GM21447 (cell line): ENCODE data around the gene HSDL2.
"Not testable (repeated sequence)": the region's sequence is repeated elsewhere in the genome, so short reads cannot be mapped to it uniquely, and the experiment has no call there.

ENCODE experiments used
- ATAC-seq: cut with Tn5 transposase; IDR thresholded peaks from one replicate; pipeline ENCODE4 v1.9.1; 2021; ENCODE audit not compliant: unreplicated experiment

Gene HSDL2

DNA sequence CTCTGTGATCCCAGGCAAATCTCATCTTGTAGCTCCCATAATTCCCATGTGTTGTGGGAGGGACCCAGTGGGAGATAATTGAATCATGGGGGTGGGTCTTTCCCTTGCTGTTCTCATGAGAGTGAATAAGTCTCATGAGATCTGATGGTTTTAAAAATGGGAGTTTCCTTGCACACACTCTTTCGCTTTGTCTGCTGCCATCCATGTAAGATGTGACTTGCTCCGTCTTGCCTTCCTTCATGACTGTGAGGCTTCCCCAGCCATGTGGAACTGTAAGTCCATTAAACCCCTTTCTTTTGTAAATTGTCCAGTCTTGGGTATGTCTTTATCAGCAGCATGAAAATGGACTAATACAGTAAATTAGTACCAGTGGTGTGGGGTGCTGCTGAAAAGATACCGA is 14.7 kb upstream of the HSDL2 start:
- not testable (repeated sequence) for ATAC-seq

DNA sequence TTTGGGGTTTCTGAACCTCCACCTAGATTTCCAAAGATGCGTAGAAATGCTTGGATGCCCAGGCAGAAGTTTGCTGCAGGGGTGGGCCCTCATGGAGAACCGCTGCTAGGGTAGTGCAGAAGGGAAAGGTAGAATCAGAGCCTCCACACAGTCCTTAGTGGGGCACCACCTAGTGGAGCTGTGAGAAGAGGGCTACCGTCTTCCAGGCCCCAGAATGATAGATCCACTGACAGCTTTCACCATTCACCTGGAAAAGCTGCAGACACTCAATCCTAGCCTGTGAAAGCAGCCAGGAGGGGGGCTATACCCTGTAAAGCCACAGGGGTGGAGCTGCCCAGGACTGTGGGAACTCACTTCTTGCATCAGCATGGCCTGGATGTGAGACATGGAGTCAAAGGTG is 13.3 kb upstream of the HSDL2 start:
- no peak for ATAC-seq

DNA sequence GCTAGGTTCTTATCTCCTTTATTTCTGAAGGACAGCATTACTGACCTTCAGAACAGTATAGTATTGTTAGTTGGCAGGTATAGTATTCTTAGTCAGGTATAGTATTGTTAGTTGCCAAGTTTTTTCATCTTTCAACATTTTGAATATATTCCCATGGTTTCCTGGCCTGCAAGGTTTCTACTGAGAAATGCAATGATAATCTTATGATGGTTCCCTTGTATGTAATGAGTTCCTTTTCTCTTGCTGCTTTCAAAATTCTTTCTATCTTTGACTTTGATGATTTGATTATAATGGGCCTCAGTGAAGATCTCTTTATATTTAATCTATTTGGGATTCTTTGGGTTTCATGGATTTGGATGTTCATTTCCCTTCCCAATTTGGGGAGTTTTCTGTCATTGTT is 12.4 kb upstream of the HSDL2 start:
- ATAC-seq: no peak

DNA sequence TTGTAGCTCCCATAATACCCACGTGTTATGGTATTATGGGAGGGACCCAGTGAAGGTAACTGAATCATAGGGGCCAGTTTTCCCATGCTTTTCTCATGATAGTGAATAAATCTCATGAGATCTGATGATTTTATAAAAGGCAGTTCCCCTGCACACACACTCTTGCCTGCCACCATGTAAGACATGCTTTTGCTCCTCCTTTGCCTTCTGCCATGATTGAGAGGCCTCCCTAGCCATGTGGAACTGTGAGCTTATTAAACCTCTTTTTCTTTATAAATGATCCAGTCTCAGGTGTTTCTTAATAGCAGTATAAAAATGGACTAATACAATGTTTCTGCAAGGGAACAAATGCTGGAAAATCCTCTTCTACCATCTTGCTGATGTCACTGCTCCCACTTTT is 10.1 kb upstream of the HSDL2 start:
- ATAC-seq: no peak

DNA sequence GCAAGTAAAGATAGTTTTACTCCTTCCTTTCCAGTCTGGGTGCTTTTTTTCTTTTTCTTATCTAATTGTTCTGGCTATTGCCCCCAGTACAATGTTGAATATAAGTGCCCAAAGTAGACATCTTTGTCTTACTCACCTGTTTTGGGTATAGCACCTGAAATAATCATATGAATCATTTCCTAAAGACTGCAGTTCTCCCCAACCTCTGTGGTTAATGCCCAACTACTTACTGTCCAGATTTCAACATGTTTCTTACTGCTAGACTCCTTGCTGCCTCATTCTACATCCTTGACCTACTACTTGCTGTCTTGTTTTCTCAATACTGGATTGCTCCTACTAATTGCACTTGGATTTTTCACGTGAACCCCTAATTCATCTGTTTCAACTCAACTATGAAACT is 8.8 kb upstream of the HSDL2 start:
- ATAC-seq: no peak

DNA sequence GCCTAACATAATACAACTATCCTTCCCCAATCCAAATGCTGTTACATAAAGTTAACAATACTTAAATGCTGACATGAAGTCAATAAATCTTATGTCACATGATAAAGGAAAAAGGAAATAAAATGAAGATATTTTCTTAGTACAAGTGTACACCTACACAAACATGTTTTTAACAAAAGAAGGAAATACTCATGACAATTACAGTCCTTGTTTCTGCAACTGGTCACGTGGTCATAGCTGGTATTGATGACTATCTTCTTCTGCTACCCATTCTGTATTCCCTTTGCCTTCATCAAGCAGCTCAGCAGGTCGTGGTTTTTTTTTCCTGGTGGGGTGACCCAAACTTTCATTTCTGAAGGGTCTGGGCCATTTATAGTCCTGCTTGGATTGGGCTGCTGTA is 6.2 kb upstream of the HSDL2 start:
- ATAC-seq: not testable (repeated sequence)

DNA sequence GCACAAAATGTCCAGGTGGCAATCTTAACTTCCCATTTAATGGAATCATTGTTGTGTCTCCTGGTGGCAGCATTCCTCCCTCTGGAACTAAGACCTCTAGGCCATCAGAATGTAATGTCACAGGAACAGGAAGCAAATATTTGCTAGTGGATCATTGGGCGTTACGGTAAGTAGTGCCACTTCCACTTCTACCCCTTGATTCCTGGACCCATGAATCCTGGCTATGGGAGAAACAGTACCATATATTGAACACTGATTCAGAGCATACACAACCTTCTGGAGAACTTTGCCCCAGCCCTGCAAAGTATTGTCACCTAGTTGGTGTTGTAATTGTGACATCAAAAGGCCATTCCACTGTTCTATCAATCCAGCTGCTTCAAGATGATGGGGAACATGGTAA is 5.7 kb upstream of the HSDL2 start:
- ATAC-seq: not testable (repeated sequence)

DNA sequence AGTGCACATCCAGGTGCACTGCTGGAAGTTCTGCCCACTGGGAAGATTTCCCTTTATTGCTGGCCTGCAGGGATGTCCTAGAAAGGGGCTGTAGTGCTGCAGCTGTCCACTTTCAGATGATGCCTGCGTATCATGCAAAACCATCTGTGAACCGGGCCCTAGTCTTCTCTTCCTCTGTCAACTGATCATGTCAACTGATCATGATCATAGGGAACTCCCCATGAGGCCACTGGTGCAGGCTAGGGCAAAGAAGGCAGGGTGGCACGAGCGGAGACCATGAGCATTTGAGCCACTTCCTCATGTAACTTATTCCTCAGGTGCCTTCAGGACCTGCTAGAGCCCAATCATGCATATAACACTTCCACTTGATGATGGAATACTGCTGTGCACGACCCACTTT is 4.5 kb upstream of the HSDL2 start:
- ATAC-seq: no peak

DNA sequence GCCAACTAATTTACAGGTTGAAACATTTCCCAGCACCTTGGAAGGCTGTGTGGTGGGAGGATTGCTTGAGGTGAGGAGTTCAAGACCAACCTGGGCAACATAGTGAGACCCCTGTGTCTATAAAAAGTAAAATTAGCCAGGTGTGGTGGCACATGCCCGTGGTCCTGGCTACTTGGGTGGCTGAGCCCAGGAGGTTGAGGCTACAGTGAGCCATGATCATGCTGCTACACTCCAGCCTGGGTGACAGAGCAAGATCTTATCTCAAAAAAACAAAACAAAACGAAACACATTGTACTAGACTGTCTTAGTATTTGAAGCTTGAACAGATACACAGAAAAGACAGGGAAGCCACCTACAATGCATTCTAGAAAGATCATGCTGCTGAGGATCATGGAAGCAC is 2.8 kb upstream of the HSDL2 start:
- no peak for ATAC-seq

DNA sequence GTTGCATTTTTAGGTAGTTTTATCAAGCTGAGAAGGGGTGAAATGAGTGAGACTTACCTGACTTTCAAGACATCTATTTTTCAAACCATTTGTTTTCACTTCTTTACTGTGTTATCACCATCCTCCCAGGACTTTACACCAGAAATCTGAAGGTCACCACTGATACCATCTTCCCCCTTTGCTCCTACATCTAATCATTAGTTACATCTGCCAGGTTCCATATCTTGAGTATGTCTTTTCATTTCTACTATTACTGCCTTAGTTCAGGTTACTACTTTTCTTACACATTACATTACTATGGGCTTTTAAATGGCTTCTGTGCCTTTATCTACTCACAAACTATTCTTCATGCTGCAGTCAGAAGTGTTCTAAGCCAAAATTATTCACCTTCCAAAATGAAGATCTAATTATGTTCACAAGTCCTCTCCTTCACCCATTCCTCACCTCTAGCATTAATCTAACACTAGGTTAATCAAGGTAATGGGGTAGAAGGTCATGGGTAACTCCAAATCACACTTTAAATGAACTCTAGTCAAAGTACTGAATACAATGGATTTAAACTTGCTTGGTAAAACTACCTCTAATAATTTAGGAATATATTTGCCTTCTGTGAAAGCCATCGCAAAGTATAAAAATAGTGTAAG is 2.1 kb upstream of the HSDL2 start:
- no peak for ATAC-seq

DNA sequence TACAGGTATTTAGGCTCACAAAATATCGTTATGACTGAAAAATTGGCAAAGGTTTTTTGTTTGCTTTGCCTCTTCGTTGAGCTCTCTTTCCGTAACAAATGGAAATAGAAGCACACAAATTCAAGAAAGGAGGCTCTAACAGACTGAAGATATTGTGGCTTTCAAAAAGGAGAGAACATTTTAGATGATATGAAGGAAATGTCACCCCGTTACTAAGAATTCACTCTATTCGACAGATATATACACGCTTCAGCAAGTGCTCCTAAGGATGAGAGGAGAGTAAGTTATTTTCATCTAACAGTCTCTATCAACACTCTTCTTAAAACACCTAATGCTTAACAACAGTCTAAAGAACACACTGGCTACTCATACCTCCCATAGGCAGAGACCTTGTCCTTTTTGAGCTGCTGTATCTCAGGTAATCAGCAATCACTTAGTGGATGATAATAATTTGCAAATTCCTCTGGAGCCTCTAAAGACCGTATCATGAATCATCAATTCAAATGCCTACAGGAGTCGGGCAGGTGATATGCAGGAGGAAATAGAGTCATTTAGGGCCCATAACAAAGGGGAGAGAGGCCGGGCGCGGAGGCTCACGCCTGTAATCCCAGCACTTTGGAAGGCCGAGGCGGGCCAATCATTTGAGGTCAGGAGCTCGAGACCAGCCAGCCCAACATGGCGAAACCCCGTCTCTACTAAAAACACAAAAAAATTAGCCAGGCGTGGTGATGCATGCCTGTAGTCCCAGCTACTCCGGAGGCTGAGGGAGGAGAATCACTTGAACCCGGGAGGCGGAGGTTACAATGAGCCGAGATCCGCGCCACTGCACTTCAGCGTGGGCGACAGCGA is 1.4 kb upstream of the HSDL2 start:
- peak; percentile 17 for ATAC-seq

DNA sequence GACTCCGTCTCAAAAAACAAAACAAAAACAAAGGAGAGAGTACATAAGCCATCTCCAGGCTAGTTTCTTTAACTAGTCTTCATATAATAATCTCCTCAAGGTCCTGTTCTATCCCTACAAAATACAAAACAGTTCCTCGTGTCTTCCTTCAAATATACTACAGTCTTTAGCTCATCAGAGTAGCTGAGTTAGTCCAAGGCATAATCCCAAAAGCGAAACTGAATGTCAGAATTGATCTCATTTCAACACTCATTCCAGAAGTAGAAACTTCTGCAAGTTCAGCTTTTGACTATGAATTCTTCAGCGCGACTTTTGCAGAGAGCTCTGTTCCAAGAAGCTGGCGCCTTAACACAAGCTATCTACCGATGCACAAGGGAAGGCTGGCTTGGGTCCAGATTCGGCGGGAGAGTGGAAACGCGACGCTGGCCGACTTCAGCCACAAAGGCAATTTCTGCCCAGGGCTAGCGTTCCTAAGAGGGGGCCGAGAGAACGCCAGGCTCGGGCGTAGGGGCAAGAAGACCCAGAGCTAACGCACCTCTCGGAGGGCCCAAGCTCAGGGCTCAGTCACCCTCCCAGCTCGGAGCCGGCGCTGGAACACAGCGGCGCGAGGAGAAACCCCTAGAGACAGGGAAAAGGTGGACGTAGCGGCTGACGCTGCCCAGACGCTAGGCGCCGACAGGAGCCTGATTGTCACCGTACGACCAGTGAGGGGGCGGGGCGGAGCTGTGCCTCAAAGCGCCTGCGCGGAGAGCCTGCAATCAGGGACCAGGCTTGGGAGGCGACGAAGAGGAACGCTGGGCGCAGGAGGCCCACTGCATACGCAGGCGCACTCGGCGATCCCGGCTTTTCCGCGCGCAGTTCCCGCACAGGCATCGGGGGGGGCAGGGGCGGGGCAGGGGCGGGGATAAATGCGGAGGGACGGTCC is 469 bp upstream of the HSDL2 start:
- ATAC-seq: peak; percentile 79

DNA sequence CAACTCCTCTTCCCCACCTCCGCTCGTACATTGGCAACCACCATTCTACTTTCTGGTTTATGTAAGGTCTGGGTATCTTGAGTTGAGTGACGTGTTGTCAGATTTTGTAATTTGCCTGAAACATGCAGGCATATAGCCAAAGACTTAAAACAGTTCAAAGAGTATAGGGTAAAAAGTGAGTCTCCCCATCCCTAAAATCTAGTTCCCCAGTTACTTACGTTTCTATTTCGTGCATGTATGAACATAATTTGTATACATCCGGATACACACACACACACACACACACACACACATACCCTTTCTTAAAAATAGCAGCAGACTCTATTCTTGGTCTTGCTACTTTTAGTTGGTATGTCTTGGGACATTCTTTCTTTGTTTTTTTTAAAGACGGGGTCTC is 915 bp downstream of the HSDL2 start:
- ATAC-seq: no peak

DNA sequence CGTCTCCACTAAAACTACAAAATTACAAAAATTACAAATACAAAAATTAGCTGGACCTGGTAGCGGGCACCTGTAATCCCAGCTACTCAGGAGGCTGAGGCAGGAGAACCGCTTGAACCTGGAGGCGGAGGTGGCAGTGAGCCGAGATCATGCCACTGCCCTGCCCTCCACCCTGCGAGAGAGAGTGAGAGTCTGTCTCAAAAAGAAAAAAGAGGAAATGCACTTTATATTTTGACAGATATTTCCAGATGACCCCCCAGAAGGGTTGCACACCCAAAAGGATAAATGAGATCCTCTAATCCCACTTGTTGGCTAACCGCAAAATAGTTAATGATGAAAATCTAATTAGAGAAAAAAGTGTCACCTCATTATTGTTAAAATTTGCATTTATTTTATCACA is 2.2 kb downstream of the HSDL2 start:
- no peak for ATAC-seq

DNA sequence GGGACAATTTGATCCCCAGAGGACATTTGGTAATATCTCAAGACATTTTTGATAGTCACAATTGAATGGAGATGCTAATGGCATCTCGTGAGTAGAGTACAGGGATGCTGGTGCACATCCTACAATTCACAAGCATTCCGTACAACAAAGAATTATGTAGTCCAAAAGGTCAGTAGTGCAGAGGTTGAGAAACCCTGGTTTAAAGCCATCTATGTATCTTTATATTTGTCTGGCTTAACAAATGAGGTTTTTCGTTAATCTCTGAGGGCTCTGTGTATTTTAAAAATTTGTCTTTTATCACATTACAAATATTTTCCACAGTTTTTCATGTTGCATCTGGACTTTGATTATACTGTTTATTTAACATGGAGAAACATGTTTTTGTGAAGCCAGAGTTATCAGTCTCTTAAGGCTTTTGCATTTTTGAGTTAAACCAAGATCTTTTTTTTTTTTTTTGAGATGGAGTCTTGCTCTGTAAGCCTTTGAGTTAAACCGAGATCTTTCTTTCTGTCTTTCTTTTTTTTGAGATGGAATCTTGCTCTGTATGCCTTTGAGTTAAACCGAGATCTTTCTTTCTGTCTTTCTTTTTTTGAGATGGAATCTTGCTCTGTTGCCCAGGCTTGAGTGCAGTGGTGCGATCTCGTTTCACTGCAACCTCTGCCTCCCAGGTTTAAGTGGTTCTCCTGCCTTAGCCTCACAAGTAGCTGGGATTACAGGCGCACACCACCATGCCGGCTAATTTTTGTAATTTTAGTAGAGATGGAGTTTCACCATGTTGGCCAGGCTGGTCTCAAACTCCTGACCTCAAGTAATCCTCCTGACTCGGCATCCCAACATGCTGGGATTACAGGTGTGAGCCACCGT is 2.8 kb downstream of the HSDL2 start:
- no peak for ATAC-seq

DNA sequence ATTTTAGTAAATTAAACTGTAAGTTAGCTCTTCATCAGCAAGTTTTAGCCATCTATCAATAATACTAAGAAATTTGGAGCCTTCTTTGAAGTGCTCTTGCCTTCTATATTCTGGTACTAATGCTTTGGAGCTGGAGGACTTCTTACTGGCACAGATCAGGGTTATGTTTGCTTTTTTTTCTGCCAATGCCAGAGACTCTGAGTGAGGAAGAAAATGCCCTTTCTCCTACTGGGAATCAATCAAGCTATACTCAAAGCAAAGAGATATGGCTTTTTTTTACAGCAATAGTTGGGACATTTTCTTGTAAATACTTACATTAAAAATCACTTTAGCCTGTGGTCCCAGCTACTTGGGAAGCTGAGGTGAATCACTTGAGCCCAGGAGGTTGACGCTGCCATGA is 4.3 kb downstream of the HSDL2 start:
- no peak for ATAC-seq

DNA sequence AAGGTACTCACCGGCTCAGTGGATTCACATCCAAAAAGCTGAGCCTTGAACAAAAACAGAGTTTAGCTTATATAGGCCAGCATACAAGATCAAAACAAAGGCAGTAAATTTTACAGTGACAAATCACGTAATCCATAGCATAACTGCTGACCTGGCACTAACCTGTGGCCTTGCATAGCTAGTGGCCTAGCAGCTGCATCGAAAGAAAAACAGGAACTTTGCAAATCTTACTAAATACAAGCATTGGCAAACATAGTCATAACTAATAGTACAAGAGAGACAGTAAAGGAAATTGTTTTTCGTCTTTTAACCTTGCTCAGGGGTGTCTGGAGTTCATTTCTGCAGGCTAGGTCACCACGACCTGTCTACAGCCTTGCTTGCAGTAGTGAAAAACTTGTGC is 4.8 kb downstream of the HSDL2 start:
- no peak for ATAC-seq

DNA sequence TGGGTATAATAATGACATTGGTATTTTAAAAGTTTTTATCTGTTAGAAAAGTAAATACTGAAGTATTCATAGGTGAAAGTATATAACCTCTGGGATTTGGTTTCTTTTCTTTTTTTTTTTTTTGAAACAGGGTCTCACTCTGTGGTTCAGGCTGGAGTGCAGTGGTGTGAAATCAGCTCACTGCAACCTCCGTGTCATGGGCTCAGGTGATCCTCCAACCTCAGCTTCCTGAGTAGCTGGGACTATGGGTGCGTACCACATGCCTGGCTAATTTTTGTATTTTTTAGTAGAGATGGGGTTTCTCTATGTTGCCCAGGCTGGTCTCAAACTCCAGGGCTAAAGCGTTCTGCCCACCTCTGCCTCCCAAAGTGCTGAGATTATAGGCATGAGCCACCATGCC is 7.2 kb downstream of the HSDL2 start:
- ATAC-seq: no peak

DNA sequence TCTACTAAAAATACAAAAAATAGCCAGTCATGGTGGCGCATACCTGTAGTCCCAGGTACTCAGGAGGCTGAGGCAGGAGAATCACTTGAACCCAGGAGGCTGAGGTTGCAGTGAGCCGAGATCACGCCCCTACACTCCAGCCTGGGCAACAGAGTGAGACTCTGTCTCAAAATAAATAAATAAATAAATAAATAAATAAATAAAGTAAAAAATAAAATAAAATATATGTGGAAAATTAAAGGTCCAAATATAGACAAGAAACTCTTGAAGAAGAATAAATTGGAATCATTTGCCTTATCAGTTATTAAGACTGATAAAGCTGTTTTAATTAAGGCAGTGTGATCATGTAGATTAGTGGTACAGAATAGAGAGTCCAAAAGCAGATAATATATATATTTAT is 10.0 kb downstream of the HSDL2 start:
- ATAC-seq: not testable (repeated sequence)

DNA sequence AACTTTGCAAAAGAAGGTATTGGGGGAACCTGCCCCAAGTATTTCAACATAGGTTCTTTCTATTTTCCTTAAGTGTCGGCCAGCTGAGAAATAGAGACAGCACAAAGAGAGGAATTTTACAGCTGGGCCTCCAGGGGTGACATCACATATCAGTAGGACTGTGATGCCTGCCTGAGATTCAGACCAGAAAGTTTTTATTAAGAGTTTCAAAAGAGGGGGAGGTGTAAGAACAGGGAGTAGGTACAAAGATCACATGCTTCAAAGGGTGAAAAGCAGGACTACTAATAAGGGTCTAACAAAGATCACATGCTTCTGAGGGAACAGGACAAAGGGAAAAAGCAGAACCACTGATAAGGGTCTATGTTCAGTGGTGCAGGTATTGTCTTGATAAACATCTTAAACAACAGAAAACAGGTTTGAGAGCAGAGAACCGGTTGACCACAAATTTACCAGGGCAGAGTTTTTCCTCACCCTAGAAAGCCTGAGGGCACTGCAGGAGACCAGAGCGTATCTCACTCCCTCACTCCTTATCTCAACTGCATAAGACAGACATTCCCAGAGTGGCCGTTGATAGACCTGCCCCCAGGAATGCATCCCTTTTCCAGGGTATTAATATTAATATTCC is 12.1 kb downstream of the HSDL2 start:
- not testable (repeated sequence) for ATAC-seq
